Mesendoderm (in vitro differentiated cells): ENCODE results near the gene MPDU1.

ENCODE experiments used
- DNase-seq: peaks from one replicate; pipeline ENCODE4 v3.0.0; 2013
- H2AK5ac ChIP-seq: 2 replicates; pipeline ENCODE4 v1.6.1; 2013; ENCODE audit warnings: low read length, inconsistent platforms
- H2BK120ac ChIP-seq: 2 replicates; pipeline ENCODE4 v1.6.1; 2013; ENCODE audit warnings: low read depth, mild to moderate bottlenecking, low read length, moderate library complexity, mixed read lengths
- H2BK15ac ChIP-seq: replicated peaks from 2 replicates; pipeline ENCODE4 v1.6.1; 2013; ENCODE audit warnings: low read depth, mild to moderate bottlenecking, moderate library complexity
- H2BK5ac ChIP-seq: 2 replicates; pipeline ENCODE4 v1.6.1; 2013; ENCODE audit warnings: low read length, inconsistent platforms
- H3K18ac ChIP-seq: 2 replicates; pipeline ENCODE4 v1.6.1; 2013; ENCODE audit warnings: mild to moderate bottlenecking, low read length, mixed read lengths
- H3K23ac ChIP-seq: one replicate; pipeline ENCODE4 v1.6.1; 2013; ENCODE audit warnings: low read length
- H3K27ac ChIP-seq: 2 replicates; pipeline ENCODE4 v1.5.1; 2013; ENCODE audit warnings: low read depth, mild to moderate bottlenecking, inconsistent platforms, low read length, moderate library complexity
- H3K27me3 ChIP-seq: 2 replicates; pipeline ENCODE4 v1.6.1; 2013; ENCODE audit warnings: low read length, control low read depth, mild to moderate bottlenecking, inconsistent platforms; ENCODE audit not compliant: insufficient read depth, poor library complexity
- H3K36me3 ChIP-seq: 2 replicates; pipeline ENCODE4 v1.6.1; 2013; ENCODE audit warnings: low read length, inconsistent platforms; ENCODE audit not compliant: control insufficient read depth, insufficient read depth
- H3K4ac ChIP-seq: one replicate; pipeline ENCODE4 v1.6.1; 2013; ENCODE audit warnings: low read depth, mild to moderate bottlenecking, low read length, moderate library complexity
- H3K4me1 ChIP-seq: 2 replicates; pipeline ENCODE4 v1.6.1; 2013; ENCODE audit warnings: low read depth, low read length, inconsistent platforms; ENCODE audit not compliant: control insufficient read depth
- H3K4me2 ChIP-seq: 2 replicates; pipeline ENCODE4 v1.6.1; 2013; ENCODE audit warnings: low read length
- H3K4me3 ChIP-seq: 2 replicates; pipeline ENCODE4 v1.5.1; 2013; ENCODE audit warnings: mild to moderate bottlenecking, low read length
- H3K56ac ChIP-seq: one replicate; pipeline ENCODE4 v1.6.1; 2013; ENCODE audit warnings: low read length
- H3K79me1 ChIP-seq: 2 replicates; pipeline ENCODE4 v1.6.1; 2013; ENCODE audit warnings: low read length, inconsistent platforms
- H3K79me2 ChIP-seq: 2 replicates; pipeline ENCODE4 v1.6.1; 2013; ENCODE audit warnings: mild to moderate bottlenecking, low read length; ENCODE audit not compliant: control insufficient read depth, insufficient read depth
- H3K9ac ChIP-seq: 2 replicates; pipeline ENCODE4 v1.6.1; 2013; ENCODE audit warnings: low read length, inconsistent platforms
- H4K5ac ChIP-seq: one replicate; pipeline ENCODE4 v1.6.1; 2013; ENCODE audit warnings: low read length
- H4K8ac ChIP-seq: one replicate; pipeline ENCODE4 v1.6.1; 2013; ENCODE audit warnings: low read depth, mild to moderate bottlenecking, control low read depth, low read length, moderate library complexity
- WGBS: extraction: QIAGEN DNeasy Blood & Tissue Kit; methylation state at CpG from one replicate; pipeline ENCODE4 v1.1.7; 2013; ENCODE audit warnings: low lambda C conversion rate, missing lambda C conversion rate; ENCODE audit not compliant: insufficient coverage; ENCODE audit errors: extremely low coverage; 5-methylcytosine and 5-hydroxymethylcytosine counted together

The MPDU1 gene

GRCh38 chr17:7576432-7576937 lies 7.2 kb upstream of the MPDU1 start:
- H3K79me2 ChIP-seq: peaks cover 35% of the 10 kb centered on the region
- WGBS: no CpG with 5 or more reads among the region's 14 CpGs
- H3K27me3 ChIP-seq: no peaks in the 10 kb centered on the region
- no peak overlapping the region for H2AK5ac ChIP-seq
- H3K27ac ChIP-seq: no peak overlapping the region
- no peak overlapping the region for H4K8ac ChIP-seq
- H2BK15ac ChIP-seq: no peak overlapping the region
- peaks cover 37% of the 10 kb centered on the region for H3K36me3 ChIP-seq
- H3K4me3 ChIP-seq: no peak overlapping the region
- H3K79me1 ChIP-seq: peaks cover 15% of the 10 kb centered on the region
- no peak overlapping the region for H3K56ac ChIP-seq
- no peak overlapping the region for H3K9ac ChIP-seq
- no peak overlapping the region for H2BK5ac ChIP-seq
- H3K4me2 ChIP-seq: no peak overlapping the region
- DNase-seq: no peak
- no peak overlapping the region for H3K18ac ChIP-seq
- no peak overlapping the region for H2BK120ac ChIP-seq
- no peak overlapping the region for H4K5ac ChIP-seq
- no peak overlapping the region for H3K23ac ChIP-seq
- H3K4me1 ChIP-seq: peaks cover 2% of the 10 kb centered on the region
- H3K4ac ChIP-seq: no peak overlapping the region

- Histone ChIP-seq H3K4me2 (no peak overlapping the region), H3K4ac (no peak overlapping the region), H3K18ac (no peak overlapping the region), H3K27me3 (no peaks in the 10 kb centered on the region), H3K9ac (no peak overlapping the region), H3K27ac (no peak overlapping the region), H3K79me1 (peaks cover 15% of the 10 kb centered on the region), H2AK5ac (no peak overlapping the region), H2BK120ac (no peak overlapping the region), H2BK5ac (no peak overlapping the region), H3K79me2 (peaks cover 35% of the 10 kb centered on the region), H3K4me3 (no peak overlapping the region), H3K56ac (no peak overlapping the region), H4K5ac (no peak overlapping the region), H3K4me1 (peaks cover 2% of the 10 kb centered on the region), H3K36me3 (peaks cover 37% of the 10 kb centered on the region), H2BK15ac (no peak overlapping the region), H3K23ac (no peak overlapping the region), H4K8ac (no peak overlapping the region)
- no peak for DNase-seq
- WGBS: no CpG with 5 or more reads among the region's 17 CpGs
Measured at GRCh38 chr17:7577327-7578199, 6.1 kb upstream of the MPDU1 start.

GRCh38 chr17:7579001-7579833 lies 4.4 kb upstream of the MPDU1 start, which contains the start of gene CD68:
Gene CD68, plus strand, starts transcription at chr17:7579638. Its CDS starts 40 bp downstream, at chr17:7579678.
- no CpG with 5 or more reads among the region's 7 CpGs for WGBS
- Histone ChIP-seq H3K4ac (no peak within 1 kb of the TSS), H3K4me3 (no peak within 1 kb of the TSS), H3K56ac (peak within 1 kb of the TSS; percentile 46), H3K4me1 (peaks cover 7% of the 10 kb centered on the region), H3K79me1 (peaks cover 18% of the 10 kb centered on the region), H3K9ac (no peak within 1 kb of the TSS), H3K27me3 (no peaks in the 10 kb centered on the region), H3K27ac (no peak within 1 kb of the TSS), H3K18ac (no peak within 1 kb of the TSS), H2BK15ac (no peak within 1 kb of the TSS), H2BK5ac (no peak within 1 kb of the TSS), H4K5ac (no peak within 1 kb of the TSS), H2AK5ac (no peak within 1 kb of the TSS), H3K36me3 (peaks cover 34% of the 10 kb centered on the region), H3K79me2 (peaks cover 24% of the 10 kb centered on the region), H4K8ac (no peak within 1 kb of the TSS), H3K23ac (no peak within 1 kb of the TSS), H3K4me2 (no peak within 1 kb of the TSS), H2BK120ac (no peak within 1 kb of the TSS)
- peak; percentile 93 for DNase-seq

- no peak overlapping the region for H2BK5ac ChIP-seq
- no peak overlapping the region for H2AK5ac ChIP-seq
- no peak overlapping the region for H4K5ac ChIP-seq
- H3K4me2 ChIP-seq: no peak overlapping the region
- peaks cover 9% of the 10 kb centered on the region for H3K4me1 ChIP-seq
- H3K9ac ChIP-seq: no peak overlapping the region
- peaks cover 19% of the 10 kb centered on the region for H3K79me1 ChIP-seq
- no peak overlapping the region for H3K4ac ChIP-seq
- DNase-seq: no peak
- no peak overlapping the region for H3K23ac ChIP-seq
- no peak overlapping the region for H2BK15ac ChIP-seq
- H3K4me3 ChIP-seq: no peak overlapping the region
- H2BK120ac ChIP-seq: no peak overlapping the region
- H3K56ac ChIP-seq: peak overlapping the region; percentile 46
- H3K27me3 ChIP-seq: no peaks in the 10 kb centered on the region
- no peak overlapping the region for H3K27ac ChIP-seq
- no peak overlapping the region for H3K18ac ChIP-seq
- H3K79me2 ChIP-seq: peaks cover 16% of the 10 kb centered on the region
- no CpG with 5 or more reads among the region's 12 CpGs for WGBS
- peaks cover 27% of the 10 kb centered on the region for H3K36me3 ChIP-seq
- H4K8ac ChIP-seq: no peak overlapping the region
Measured at GRCh38 chr17:7579834-7580603, 3.6 kb upstream of the MPDU1 start.
